ENCODE measurements around the gene KRT27. TPM values are rescaled to one million over a fixed set of nuclear protein-coding genes. Genes with fewer than 3 reads are reported as not detected.
A peak's percentile ranks its signal among the peaks of the same experiment; 100 is the strongest.

KRT27 gene
- total RNA-seq, 1 donor from 2014 or later, result not detected

- Histone ChIP-seq H3K4me2 (ENCODE audit: low read length) (no peak overlapping the region), H3K9me3 (ENCODE audit: insufficient read depth, low read depth, low read length) (no peaks in the 10 kb centered on the region), H3K9ac (ENCODE audit: low read length) (no peak overlapping the region), H3K36me3 (ENCODE audit: insufficient read depth, low read length) (no peaks in the 10 kb centered on the region), H2AFZ (ENCODE audit: low read depth, low read length) (no peak overlapping the region), H3K4me3 (ENCODE audit: insufficient read depth, low read depth, low read length) (no peak overlapping the region), H3K27me3 (ENCODE audit: insufficient read depth, low read length) (no peaks in the 10 kb centered on the region), H3K4me1 (ENCODE audit: insufficient read depth, low read length) (no peaks in the 10 kb centered on the region), H3K79me2 (ENCODE audit: insufficient read depth, low read length) (peaks cover 24% of the 10 kb centered on the region), H3K27ac (ENCODE audit: low read depth, low read length) (no peak overlapping the region), H4K20me1 (ENCODE audit: insufficient read depth, low read length) (no peaks in the 10 kb centered on the region)
- Mint-ChIP-seq H3K4me3 (ENCODE audit: unreplicated experiment) (no peak overlapping the region), H3K27me3 (ENCODE audit: low read depth, unreplicated experiment) (no peaks in the 10 kb centered on the region), H3K36me3 (ENCODE audit: low read depth, unreplicated experiment) (peaks cover 2% of the 10 kb centered on the region), H3K27ac (ENCODE audit: unreplicated experiment) (no peak overlapping the region), H3K4me1 (ENCODE audit: low read depth, unreplicated experiment) (peaks cover 11% of the 10 kb centered on the region), H3K9me3 (ENCODE audit: unreplicated experiment) (no peaks in the 10 kb centered on the region)
- FAIRE-seq (no peak), DNase-seq (ENCODE audit: low read depth) (peak; percentile 39)
- no peak for TF ChIP-seq CTCF (IDR thresholded peaks at IDR 0.05; ENCODE audit: insufficient read depth, low read depth, low read length)
Measured at GRCh38 chr17:40828454-40829044, 46.2 kb upstream of the KRT27 start.

DNA sequence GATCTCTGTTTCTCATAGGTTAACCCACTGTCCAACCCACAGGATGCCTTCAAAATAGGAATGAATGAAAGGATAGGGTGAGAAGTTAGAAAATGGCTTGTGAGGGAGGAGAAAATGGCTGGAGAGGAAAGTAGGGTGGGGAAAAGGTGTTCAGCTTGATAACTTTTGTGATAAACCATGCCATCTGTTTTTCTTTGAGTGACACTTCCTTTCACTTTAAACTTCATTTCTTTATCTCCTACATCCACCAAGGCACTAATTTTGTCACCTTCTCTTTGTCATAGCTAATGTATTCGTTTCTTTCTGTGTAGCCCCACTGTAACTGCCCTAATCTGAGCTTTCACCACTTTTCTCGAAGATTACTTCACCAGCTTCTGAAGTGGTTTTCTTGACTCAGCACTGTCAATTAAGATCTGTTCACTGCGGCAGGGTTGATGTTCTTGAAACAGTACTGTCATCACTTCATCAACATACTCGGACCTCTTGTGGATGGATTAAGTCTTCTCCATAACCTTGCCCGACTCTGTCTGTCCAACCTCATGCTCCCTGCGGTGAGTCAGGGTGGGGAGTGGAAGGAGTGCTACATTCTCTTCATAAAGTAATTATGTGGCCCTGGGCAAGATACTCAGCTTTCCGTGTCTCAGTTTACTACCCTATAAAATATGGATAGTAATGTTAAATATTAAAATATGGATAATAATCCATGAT is 45.5 kb upstream of the KRT27 start:
- Mint-ChIP-seq H3K27ac (ENCODE audit: unreplicated experiment) (no peak overlapping the region), H3K4me1 (ENCODE audit: low read depth, unreplicated experiment) (peaks cover 11% of the 10 kb centered on the region), H3K4me3 (ENCODE audit: unreplicated experiment) (no peak overlapping the region), H3K9me3 (ENCODE audit: unreplicated experiment) (no peaks in the 10 kb centered on the region), H3K27me3 (ENCODE audit: low read depth, unreplicated experiment) (no peaks in the 10 kb centered on the region), H3K36me3 (ENCODE audit: low read depth, unreplicated experiment) (peaks cover 2% of the 10 kb centered on the region)
- Histone ChIP-seq H3K27ac (ENCODE audit: low read depth, low read length) (no peak overlapping the region), H3K9me3 (ENCODE audit: insufficient read depth, low read depth, low read length) (no peaks in the 10 kb centered on the region), H4K20me1 (ENCODE audit: insufficient read depth, low read length) (no peaks in the 10 kb centered on the region), H3K4me2 (ENCODE audit: low read length) (no peak overlapping the region), H2AFZ (ENCODE audit: low read depth, low read length) (no peak overlapping the region), H3K36me3 (ENCODE audit: insufficient read depth, low read length) (no peaks in the 10 kb centered on the region), H3K79me2 (ENCODE audit: insufficient read depth, low read length) (peaks cover 24% of the 10 kb centered on the region), H3K27me3 (ENCODE audit: insufficient read depth, low read length) (no peaks in the 10 kb centered on the region), H3K4me3 (ENCODE audit: insufficient read depth, low read depth, low read length) (no peak overlapping the region), H3K9ac (ENCODE audit: low read length) (no peak overlapping the region), H3K4me1 (ENCODE audit: insufficient read depth, low read length) (no peaks in the 10 kb centered on the region)
- no peak for TF ChIP-seq CTCF (IDR thresholded peaks at IDR 0.05; ENCODE audit: insufficient read depth, low read depth, low read length)
- no peak for TF ChIP-seq EZH2 (IDR thresholded peaks at IDR 0.05; ENCODE audit: insufficient read depth, low read length)
- no peak for FAIRE-seq
- peak; percentile 36 for DNase-seq (ENCODE audit: low read depth)

DNA sequence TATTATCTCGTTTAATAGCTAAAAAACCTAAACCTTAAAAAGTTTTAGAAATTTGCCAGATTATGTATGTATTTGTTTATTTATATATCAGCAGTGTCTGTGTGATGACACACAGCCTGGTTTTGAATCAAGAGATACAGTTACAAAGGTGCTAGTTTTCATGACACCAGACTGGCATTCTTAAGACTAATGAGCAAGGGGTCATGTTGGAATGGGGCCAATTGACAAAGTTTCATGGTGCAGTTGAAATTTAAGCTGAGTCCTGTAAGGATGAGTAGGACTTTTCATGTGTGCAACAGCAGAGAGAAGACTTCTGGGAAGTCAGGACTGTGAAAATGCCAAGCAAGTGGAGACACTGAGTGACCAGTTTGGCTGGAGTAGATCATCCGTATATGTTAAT is 43.2 kb upstream of the KRT27 start:
- Histone ChIP-seq H3K27ac (ENCODE audit: low read depth, low read length) (no peak overlapping the region), H3K4me1 (ENCODE audit: insufficient read depth, low read length) (no peaks in the 10 kb centered on the region), H3K4me2 (ENCODE audit: low read length) (no peak overlapping the region), H3K4me3 (ENCODE audit: insufficient read depth, low read depth, low read length) (no peak overlapping the region), H2AFZ (ENCODE audit: low read depth, low read length) (no peak overlapping the region), H4K20me1 (ENCODE audit: insufficient read depth, low read length) (no peaks in the 10 kb centered on the region), H3K79me2 (ENCODE audit: insufficient read depth, low read length) (peaks cover 26% of the 10 kb centered on the region), H3K36me3 (ENCODE audit: insufficient read depth, low read length) (no peaks in the 10 kb centered on the region), H3K9me3 (ENCODE audit: insufficient read depth, low read depth, low read length) (no peaks in the 10 kb centered on the region), H3K27me3 (ENCODE audit: insufficient read depth, low read length) (no peaks in the 10 kb centered on the region), H3K9ac (ENCODE audit: low read length) (no peak overlapping the region)
- no peak overlapping the region for H3K27ac Mint-ChIP-seq (ENCODE audit: unreplicated experiment)
- H3K9me3 Mint-ChIP-seq (ENCODE audit: unreplicated experiment), result no peaks in the 10 kb centered on the region
- H3K36me3 Mint-ChIP-seq (ENCODE audit: low read depth, unreplicated experiment), result peaks cover 2% of the 10 kb centered on the region
- TF ChIP-seq EZH2 (IDR thresholded peaks at IDR 0.05; ENCODE audit: insufficient read depth, low read length), result no peak
- TF ChIP-seq CTCF (IDR thresholded peaks at IDR 0.05; ENCODE audit: insufficient read depth, low read depth, low read length), result no peak
- DNase-seq (ENCODE audit: low read depth) (no peak), FAIRE-seq (no peak)
- no peak overlapping the region for H3K4me3 Mint-ChIP-seq (ENCODE audit: unreplicated experiment)
- no peaks in the 10 kb centered on the region for H3K27me3 Mint-ChIP-seq (ENCODE audit: low read depth, unreplicated experiment)
- H3K4me1 Mint-ChIP-seq (ENCODE audit: low read depth, unreplicated experiment), result peaks cover 12% of the 10 kb centered on the region
